HG03066 (cell line): ENCODE results near the gene BRIX1.

Experiments
- ATAC-seq: cut with Tn5 transposase; IDR thresholded peaks from one replicate; pipeline ENCODE4 v1.9.1; 2021; ENCODE audit warnings: low read depth; ENCODE audit not compliant: unreplicated experiment

The BRIX1 gene, protein sequence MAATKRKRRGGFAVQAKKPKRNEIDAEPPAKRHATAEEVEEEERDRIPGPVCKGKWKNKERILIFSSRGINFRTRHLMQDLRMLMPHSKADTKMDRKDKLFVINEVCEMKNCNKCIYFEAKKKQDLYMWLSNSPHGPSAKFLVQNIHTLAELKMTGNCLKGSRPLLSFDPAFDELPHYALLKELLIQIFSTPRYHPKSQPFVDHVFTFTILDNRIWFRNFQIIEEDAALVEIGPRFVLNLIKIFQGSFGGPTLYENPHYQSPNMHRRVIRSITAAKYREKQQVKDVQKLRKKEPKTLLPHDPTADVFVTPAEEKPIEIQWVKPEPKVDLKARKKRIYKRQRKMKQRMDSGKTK

DNA sequence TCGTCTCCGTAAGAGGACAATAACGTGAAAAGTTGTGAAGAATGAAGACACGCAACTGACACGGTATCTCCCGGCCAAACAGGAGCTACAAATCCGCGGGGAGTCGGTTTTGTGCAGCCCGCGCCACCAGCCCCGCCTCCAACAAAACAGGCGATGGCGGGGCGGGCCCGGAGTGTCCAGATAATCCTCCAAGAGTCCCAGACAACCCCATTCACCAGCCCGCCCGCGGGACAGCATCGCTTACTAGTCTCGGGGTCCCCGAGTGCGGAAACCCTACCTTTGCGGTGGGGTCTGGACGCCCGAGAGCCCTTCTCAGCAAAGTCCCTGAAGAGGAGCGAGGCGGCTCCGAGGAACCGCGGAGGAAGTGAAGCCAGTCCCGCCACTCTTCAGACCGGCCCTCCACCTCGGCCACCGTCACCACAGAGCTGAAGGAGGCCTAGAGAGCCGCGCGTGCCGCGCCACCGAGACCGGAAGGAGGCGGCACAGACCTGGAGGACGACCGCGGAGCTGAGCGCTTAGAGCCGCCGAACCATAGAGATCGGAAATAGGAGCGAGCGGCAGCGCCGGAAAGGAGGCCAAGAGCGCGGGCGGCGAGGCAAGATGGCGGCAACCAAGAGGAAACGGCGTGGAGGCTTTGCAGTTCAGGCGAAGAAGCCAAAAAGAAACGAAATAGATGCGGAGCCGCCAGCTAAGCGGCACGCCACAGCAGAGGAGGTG lies at the start of gene BRIX1, which contains the start of gene RAD1:
Gene BRIX1 (plus strand): TSS at position 573 of the 717 bp plus-strand sequence. CDS start 28 bp downstream, at position 601.
Gene RAD1 (minus strand): TSS at position 366 of the 717 bp plus-strand sequence. CDS start 612 bp downstream, outside the sequence.
- ATAC-seq = peak; percentile 97

DNA sequence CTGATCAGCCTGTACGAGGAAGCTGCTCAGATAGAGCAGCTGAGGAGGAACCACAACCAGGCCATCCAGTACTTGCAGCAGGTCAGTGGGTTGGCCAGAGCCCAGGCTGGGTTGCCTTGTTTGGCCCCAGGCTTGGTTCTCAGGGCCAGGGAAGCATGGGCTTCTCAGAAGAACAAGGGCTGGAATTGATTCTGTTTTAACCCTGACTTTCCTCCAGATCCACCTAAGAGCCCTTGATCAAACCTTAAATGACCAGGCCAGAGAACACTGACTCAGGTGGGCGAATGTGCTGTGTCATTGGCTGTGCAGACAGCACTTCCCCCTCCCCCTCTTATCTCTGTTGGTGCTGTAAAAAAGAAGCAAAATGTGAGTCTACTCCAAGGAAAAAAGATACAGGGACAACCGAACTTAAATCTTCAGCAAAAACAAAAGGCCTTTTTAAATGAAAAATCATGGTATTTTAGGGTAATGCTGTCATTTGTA lies 48.5 kb upstream of the BRIX1 start:
- no peak for ATAC-seq

DNA sequence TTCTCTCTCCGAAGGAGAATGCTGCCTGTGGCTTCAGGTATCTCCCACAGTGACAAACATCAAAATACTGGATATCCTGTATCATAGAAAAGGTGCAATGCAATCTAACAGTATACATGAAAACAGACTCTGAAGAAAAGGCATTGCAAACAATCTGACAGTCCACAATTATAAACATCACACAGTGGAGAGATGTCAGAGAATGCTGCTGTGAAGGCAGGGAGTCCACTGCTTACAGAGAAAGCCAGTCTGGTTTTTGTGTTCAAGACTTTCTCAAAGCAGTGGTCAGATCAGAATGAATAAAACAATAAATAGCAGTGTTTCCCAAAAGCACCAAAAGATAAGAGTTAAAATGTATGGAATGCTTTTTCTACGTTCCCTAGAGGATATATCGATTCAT lies 47.9 kb upstream of the BRIX1 start:
- no peak for ATAC-seq

DNA sequence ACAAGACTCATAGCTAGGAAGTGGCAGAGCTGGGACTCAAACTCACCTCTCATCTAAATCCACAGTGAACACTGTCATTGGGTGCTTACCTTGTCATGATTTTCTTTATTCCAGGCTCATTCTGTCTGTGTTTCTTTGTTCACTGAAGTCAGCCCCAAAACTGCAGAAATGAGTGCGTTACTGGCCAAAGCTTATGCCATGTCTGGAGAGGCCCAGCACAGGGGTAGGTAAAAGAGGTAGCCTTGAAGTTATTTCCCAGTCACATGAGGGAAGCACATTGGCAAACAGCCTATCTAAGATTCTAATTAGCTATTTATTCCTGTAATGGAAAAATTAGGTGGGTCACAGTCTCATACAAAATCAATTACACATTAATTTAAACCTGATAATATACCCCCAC lies 46.7 kb upstream of the BRIX1 start:
- no peak for ATAC-seq

DNA sequence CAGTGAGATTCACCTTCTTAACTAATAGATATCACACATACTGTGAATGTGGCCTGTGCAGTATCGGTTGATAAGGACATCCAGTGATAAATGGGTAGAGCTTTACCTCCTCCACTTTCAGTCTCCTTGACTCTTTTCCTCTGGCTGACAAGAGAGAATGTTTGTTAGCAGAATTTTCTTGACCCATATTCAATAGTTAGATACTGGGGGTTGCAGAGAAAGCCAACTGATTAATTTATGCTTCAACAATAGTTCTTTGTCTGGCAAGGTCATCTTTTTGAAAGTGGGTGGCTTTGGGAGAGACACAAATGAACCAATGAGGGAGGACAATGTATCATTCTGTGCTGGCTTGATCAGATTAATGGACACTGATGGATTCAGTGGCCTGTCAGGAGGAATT lies 46.3 kb upstream of the BRIX1 start:
- ATAC-seq = no peak

DNA sequence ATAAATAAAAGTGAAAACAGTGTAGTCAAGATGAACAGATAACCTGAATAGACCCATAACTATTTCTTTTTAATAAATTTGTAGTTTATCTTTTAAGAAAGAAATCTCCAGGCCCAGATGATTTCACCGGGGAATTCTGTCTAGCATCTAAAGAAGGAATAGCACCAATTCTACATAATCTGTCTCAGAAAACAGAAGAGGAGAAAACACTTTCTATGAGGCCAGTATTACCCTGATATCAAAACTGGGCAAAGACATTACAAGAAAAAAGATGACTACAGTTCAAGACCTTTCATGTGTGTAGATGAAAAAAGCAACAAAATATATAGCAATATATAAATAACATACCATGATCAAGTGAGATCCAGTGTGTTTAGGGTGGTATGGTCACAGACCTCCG lies 45.1 kb upstream of the BRIX1 start:
- ATAC-seq = no peak

DNA sequence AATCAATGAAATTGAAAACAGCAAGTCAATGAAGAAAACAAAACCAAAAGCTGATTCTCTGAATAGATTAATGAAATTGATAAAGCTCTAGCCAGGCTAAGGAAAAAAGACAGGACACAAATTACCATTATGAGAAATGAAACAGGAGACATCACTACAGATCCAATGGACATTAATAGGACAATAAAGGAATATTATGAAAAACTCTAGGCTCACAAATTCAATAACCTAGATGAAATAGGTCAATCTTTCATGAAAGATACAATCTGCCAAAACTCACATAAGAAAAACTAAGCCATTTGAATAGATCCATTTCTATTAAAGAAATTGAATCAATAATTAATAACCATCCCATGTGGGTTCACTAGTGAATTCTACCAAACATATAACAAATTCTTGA lies 39.2 kb upstream of the BRIX1 start:
- ATAC-seq = no peak

DNA sequence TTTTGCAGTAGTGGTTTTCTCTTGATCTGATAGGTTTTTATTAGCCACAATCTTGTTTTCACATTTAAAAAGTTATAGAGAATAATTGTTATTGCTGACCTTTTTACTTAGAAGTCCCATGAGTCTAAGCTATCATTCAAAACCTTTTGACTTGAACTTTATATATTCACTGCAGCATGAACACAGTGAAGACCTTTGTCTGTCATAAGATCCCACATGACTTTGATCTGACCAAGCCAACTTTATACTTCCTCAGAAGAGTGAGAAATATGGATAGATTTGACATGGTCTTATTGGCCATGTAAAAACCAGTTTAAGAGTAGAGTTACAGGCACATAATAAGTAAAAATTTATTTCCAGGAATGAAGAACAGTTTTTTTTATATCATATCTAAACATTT lies 34.3 kb upstream of the BRIX1 start:
- no peak for ATAC-seq

DNA sequence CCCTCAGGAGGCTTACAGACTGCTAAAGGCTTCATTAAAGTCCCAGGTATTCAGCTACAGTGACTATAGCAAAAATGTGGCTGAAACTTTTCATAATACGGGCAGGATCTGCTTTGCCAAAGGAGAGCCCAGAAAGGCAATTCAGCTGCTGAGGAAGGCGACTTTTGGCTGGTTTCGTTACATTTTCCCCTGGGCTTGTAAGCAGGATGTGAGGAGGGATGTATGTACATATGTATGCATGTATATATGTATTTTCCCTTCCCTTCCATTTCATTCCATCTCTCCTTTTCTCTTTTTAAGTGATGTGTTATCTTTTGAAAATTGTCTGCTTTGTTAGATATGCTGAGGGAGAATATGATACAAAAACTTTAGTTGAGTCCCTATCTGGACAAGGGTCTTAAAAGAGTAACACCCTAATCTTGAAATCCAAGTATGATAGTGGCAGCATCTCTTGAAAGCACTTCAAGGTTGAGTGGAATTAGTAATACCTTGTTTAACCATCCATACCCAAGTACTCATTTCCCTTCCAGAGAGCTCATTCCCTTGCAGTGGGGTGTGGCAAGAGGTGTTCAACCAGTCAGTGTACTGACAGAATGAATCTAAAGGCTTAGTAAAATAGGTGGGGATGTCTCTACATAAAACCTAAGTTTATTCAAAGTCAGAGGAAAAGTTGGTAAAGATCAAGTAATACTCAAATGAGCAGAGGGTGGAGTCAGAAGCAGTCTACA lies 29.0 kb upstream of the BRIX1 start:
- no peak for ATAC-seq

DNA sequence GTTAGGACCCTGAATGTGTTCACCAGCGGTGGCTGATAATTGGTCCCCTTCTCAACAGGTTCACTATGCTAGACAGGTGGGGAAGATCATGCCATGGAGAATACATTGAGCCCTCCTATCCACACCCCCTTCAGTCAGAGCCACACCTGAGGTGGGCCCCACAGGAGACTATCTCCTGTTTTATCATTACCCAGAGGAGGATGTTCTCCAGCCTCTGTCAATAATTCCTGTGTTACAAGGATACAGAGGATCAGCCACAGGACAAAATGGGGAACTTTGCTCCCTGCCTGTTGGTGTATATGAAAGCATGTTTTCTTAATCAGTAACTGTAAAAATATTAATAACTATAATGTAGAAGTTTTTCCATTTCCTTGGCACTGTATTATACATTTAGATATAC lies 26.1 kb upstream of the BRIX1 start:
- ATAC-seq = no peak

DNA sequence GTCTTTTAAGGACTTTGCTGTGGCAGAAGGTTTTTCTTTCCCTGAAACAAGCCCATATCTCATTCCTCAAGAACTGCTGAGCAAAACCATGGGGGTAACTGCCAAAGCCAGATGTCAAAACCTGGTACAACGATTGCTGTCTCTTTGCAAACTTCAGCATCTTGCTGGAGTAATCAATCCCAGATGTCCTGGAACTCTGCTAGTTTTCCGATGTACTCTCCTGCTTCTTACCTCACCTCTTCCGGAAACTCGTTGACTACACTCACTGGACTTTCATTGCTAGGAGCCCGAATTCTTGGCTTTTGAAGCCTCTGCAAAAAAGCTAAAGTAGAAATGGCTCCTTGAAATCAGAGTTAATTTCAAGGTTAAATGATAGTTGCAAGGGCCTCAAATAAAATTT lies 23.5 kb upstream of the BRIX1 start:
- no peak for ATAC-seq

DNA sequence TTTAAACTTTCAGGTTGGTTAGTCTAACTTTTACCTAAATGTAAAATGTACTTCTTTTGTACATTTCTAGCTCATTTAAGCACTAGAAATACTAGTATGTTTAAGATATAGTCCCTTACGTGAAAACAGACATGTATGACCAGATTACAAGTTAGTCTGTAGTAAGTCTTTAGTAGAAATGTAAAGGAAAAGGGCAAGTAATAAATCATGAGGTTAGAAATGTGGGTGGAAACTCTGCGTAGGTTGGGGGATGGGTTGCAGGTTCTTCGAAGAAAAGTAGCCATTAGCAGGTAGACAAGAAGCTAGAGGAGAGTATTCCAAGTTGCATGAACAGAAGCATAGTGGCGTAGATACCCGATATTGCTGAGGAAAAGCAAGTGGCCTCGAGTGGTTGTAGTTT lies 23.1 kb upstream of the BRIX1 start:
- ATAC-seq = no peak

DNA sequence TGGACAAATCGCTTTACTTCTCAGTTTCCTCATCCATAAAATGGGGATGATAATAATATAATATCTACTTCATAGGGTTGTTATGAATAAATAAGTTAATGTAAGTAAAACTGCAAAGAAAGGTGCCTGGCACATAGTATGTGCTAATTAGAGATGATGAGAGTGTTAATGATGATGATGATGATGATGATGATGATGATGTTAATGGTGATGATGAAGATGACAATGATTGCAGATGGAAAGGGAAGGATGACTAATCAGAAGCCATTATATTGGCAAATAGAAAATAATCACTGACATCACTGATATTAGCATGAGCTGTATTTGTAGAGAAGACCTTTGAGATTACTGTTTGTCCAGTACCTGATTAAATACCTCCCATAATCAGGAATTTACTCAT lies 20.8 kb upstream of the BRIX1 start:
- ATAC-seq = no peak

DNA sequence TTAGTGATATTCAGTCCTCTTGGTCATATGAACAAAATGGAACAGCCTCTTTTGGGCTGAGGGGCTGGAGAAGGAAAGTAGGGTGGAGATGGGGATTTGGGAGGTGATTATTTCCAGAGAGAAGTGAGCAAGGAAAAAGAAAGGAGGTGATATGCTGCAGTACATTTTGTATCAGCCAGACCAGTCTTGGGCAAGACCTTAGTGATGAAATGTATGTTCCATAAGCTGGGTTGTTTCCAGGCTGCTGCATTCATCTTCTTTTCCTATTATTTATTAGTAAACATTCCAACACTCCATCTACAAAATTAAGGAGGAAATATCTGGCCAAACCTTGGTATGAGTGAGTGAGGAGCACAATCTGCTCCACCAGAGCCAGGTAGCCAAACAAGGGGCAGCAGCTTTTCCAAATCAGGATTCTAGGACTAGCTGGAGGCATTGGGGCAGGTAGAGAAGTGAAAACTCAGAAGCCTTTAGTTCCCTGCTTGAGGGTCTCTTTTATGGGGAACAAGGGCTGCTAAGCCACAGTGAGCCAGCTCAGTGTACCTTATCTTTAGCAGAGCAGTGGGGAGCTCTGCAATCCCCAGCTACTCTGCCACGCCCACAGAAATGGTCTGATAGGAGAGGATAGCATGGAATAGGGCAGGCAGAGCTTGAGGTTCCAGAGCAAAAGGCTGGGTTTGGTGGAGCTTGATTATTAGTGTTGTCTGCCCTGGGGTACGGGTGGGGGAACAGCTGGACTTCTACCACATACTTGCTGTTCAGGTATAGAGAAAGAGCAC lies 19.7 kb upstream of the BRIX1 start:
- no peak for ATAC-seq

DNA sequence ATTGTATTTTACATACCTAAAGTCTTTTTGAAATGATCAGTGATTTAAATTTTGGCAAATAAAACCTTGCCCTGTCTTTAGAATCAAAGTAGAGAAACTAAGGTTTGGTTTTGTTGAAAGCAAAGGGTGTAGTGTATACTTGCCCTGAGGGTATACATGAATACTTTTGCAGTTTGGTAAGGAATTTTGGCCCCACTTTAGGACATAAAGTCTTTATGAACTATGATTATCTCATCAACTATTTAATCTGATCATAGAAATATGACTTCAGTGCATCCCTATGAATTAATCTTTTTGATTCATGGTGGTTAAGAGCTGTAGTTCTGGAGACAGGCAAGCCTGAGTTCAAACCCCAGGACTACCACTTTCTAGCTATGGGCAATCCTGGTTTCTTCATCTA lies 17.9 kb upstream of the BRIX1 start:
- no peak for ATAC-seq

DNA sequence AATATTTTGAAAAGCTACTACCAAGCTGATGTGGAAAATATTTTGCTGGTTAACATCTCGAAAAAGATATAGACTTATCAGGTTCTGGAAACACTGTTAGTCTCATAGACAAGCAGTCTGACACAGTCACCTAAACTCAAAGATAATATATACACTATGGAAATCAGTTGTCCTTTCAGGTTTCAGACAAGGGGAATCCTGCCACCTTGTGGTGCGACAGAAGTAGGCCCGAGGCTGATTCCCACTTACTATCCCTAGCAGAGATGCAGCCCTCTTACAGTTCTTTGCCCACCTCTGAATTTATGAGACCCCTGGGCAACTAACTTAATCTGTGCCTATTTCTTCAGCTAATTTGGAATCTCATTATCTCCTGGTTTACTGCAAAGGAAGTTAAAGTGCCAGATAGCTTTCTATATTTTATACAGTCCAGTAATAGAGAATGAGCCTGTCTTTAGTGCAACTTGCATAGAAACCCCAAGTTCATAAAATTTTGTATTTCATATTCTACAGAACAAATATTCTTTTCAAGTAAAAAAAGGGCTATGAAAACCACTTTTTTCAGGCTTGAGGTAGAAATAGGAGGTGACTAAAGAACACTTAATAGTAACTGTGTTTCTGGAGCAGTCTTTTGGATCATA lies 17.1 kb upstream of the BRIX1 start:
- ATAC-seq = peak; percentile 87

DNA sequence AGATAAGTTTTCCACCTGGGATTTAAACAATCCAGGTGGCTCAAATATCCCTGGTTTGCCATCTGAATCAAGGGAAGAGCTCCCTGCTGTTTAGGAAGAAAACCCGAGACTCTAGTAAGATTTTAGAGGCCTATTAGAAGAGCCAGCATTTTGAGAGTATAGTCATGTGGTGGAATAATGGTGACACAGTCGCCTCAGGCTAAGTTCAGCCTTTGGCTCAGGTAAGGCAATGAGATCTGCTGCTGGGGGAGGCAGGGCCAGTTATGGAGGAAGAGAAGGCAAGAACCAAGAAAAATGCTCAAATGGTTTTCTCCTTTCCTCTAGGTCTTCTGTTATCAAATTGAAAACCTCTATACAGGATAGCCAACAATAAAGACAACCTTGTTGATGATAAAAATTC lies 16.4 kb upstream of the BRIX1 start:
- ATAC-seq = no peak

DNA sequence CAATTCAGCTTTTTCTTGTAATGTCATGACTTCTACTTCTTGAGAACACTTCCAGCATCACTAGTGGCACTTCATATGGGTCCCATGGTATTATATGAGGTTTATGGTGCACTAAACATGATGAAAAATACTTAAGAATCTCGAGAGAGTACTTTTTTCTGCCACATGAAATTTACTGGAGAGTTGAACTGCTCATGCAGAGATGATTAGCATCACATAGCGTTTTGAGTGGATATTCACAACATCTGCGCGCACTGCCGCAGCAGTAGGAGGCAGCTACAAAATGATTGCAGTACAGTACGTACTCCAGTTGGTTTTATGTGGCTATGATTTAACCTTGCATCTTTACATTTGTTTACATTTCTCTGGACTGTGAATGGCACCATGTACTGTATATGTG lies 14.9 kb upstream of the BRIX1 start:
- ATAC-seq = no peak

DNA sequence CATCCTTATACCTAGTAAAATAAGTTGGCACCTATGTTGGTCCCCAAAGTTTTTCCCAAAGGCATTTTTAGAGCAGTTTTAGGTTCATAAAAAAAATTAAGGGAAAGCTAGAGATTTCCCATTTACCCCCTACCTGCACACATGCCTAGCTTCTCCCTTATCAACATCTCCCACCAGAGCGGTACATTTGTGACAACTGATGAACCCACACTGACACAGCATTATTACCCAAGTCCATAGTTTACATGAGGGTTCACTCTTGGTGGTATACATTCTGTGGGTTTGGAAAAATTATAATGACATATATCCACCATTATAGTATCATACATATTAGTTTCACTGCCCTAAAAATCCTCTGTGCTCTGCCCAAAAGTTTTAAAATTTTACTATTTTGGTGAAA lies 12.3 kb upstream of the BRIX1 start:
- ATAC-seq = no peak

DNA sequence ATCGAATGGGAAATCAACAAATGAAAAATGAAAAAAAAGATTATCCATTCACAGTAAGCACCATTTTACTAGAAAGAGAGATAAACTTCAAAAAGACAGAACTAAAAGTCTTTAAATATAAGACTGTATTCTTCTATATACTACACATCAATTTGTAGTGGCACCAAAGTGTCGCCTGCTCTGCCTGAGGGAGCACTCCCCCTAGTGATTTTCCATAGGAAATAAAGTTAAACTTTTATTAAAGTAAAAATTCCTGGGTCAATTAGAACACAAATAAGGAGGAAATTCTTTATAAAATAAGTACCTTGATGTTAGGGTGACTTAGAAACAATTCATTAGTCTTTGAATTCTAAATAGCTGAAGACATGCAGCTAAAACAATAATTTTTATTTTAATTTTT lies 9.9 kb upstream of the BRIX1 start:
- ATAC-seq = no peak
